ENCODE measurements around the gene ZCCHC13.
"Not testable (repeated sequence)": the region's sequence is repeated elsewhere in the genome, so short reads cannot be mapped to it uniquely, and the experiment has no call there.

Gene ZCCHC13

GRCh38 chrX:74318672-74319071 lies 14.7 kb downstream of the ZCCHC13 start:
- H3K4me3 ChIP-seq, result no peak overlapping the region
- no peak overlapping the region for H3K27ac ChIP-seq

- H3K27ac ChIP-seq, H3K4me3 ChIP-seq: not testable (repeated sequence)
These were observed 15.3 kb downstream of the ZCCHC13 start for GRCh38 chrX:74319321-74319720.

- no peak overlapping the region for H3K4me3 ChIP-seq
These were observed 17.2 kb downstream of the ZCCHC13 start for GRCh38 chrX:74321191-74321590.

GRCh38 chrX:74324131-74324530 lies 20.2 kb downstream of the ZCCHC13 start:
- Histone ChIP-seq H3K4me3 (no peak overlapping the region), H3K27ac (no peak overlapping the region)

More at GRCh38 chrX:74321191-74321590, 17.2 kb downstream of the ZCCHC13 start:
- H3K27ac ChIP-seq, result no peak overlapping the region

- H3K4me3 ChIP-seq, result no peak overlapping the region
- H3K27ac ChIP-seq, result no peak overlapping the region
These were observed 21.4 kb downstream of the ZCCHC13 start for GRCh38 chrX:74325130-74326059.

- H3K4me3 ChIP-seq, result no peak overlapping the region
These were observed 34.9 kb downstream of the ZCCHC13 start for GRCh38 chrX:74338852-74339251.

GRCh38 chrX:74340051-74340450 lies 36.1 kb downstream of the ZCCHC13 start:
- Histone ChIP-seq H3K4me3 (no peak overlapping the region), H3K27ac (no peak overlapping the region)

More at GRCh38 chrX:74338852-74339251, 34.9 kb downstream of the ZCCHC13 start:
- H3K27ac ChIP-seq, result no peak overlapping the region

GRCh38 chrX:74342211-74342610 lies 38.2 kb downstream of the ZCCHC13 start:
- H3K27ac ChIP-seq, H3K4me3 ChIP-seq: not testable (repeated sequence)

- Histone ChIP-seq H3K4me3 (no peak overlapping the region), H3K27ac (no peak overlapping the region)
These were observed 39.6 kb downstream of the ZCCHC13 start for GRCh38 chrX:74343343-74344279.

GRCh38 chrX:74344280-74344622 lies 40.3 kb downstream of the ZCCHC13 start:
- Histone ChIP-seq H3K4me3 (no peak overlapping the region), H3K27ac (no peak overlapping the region)

- no peak overlapping the region for H3K4me3 ChIP-seq
These were observed 42.1 kb downstream of the ZCCHC13 start for GRCh38 chrX:74346088-74346487.

GRCh38 chrX:74349387-74349786 lies 45.4 kb downstream of the ZCCHC13 start:
- Histone ChIP-seq H3K4me3 (no peak overlapping the region), H3K27ac (no peak overlapping the region)

More at GRCh38 chrX:74346088-74346487, 42.1 kb downstream of the ZCCHC13 start:
- H3K27ac ChIP-seq, result no peak overlapping the region

GRCh38 chrX:74351760-74352159 lies 47.8 kb downstream of the ZCCHC13 start:
- Histone ChIP-seq H3K27ac (no peak overlapping the region), H3K4me3 (no peak overlapping the region)

GRCh38 chrX:74353984-74354383 lies 50.0 kb downstream of the ZCCHC13 start:
- no peak overlapping the region for H3K4me3 ChIP-seq
- no peak overlapping the region for H3K27ac ChIP-seq

Measured in skin epidermis (tissue), 12 donors.